CD4-positive, alpha-beta T cell (primary cell): Measurements from ENCODE around the gene CLDN22. TPM values are rescaled to one million over a fixed set of nuclear protein-coding genes. Genes with fewer than 3 reads are reported as not detected.

Experiments used
- ATAC-seq: fragments of 200-7000 bp; cut with Tn5 transposase; one replicate; pipeline ENCODE4 v1.10.0; 2022; ENCODE audit warnings: mild to moderate bottlenecking; ENCODE audit not compliant: poor library complexity
- CTCF ChIA-PET: fragments of 350-600 bp; sonication (Branson Sonifier 250); formaldehyde crosslinking; loops from one replicate; lab custom pipeline; 2021; ENCODE audit warnings: antibody characterized with exemption, inconsistent platforms; lab: Charles Lee
- POLR2A ChIA-PET: fragments of 350-600 bp; sonication (Branson Sonifier 250); formaldehyde crosslinking; loops from one replicate; lab custom pipeline; 2021; ENCODE audit warnings: antibody characterized with exemption, inconsistent platforms; lab: Charles Lee
- DNase-seq, 14 experiments: peaks; one replicate each; pipeline ENCODE4 v3.0.0-alpha.2; 2013 to 2020; ENCODE audit warnings: mixed read lengths in 2 of 14
- H3K27ac ChIP-seq, 2 donors: one replicate each; pipeline versions ENCODE4 v1.5.1 to v1.7.0; 2013; ENCODE audit warnings: low read length in 2 of 2, low read depth in 1 of 2, mild to moderate bottlenecking in 1 of 2
- H3K27me3 ChIP-seq, 2 experiments: 1 replicate in 1 of 2; 2 replicates in 1 of 2; pipeline versions ENCODE4 v1.6.1 to v1.7.0; 2013; ENCODE audit warnings: low read length in 2 of 2, control low read depth in 1 of 2, mild to moderate bottlenecking in 1 of 2, moderate library complexity in 1 of 2; ENCODE audit not compliant: insufficient read depth in 2 of 2, control insufficient read depth in 1 of 2
- H3K36me3 ChIP-seq: one replicate; pipeline ENCODE4 v1.6.1; 2013; ENCODE audit warnings: low read length, control low read depth; ENCODE audit not compliant: insufficient read depth
- H3K4me1 ChIP-seq: one replicate; pipeline ENCODE4 v1.6.1; 2013; ENCODE audit warnings: low read length, control low read depth; ENCODE audit not compliant: insufficient read depth
- H3K4me3 ChIP-seq: one replicate; pipeline ENCODE4 v1.5.1; 2013; ENCODE audit warnings: mild to moderate bottlenecking, low read length, moderate library complexity
- H3K9me3 ChIP-seq, 2 experiments: 1 replicate in 1 of 2; 2 replicates in 1 of 2; pipeline versions ENCODE4 v1.6.1 to v1.7.0; 2013; ENCODE audit warnings: low read length in 2 of 2, mild to moderate bottlenecking in 2 of 2, control low read depth in 1 of 2, moderate library complexity in 1 of 2; ENCODE audit not compliant: control insufficient read depth in 1 of 2, insufficient read depth in 1 of 2
- H3K27ac Mint-ChIP-seq: one replicate; pipeline ENCODE4 v1.8.0; 2020; ENCODE audit warnings: mixed read lengths
- H3K27me3 Mint-ChIP-seq: one replicate; pipeline ENCODE4 v1.8.0; 2021; ENCODE audit warnings: mixed read lengths
- H3K36me3 Mint-ChIP-seq: one replicate; pipeline ENCODE4 v1.8.0; 2021; ENCODE audit warnings: low read depth, mixed read lengths
- H3K4me1 Mint-ChIP-seq: one replicate; pipeline ENCODE4 v1.8.0; 2021; ENCODE audit warnings: low read depth, mixed read lengths
- H3K4me3 Mint-ChIP-seq: one replicate; pipeline ENCODE4 v1.8.0; 2020; ENCODE audit warnings: mild to moderate bottlenecking, mixed read lengths
- H3K9me3 Mint-ChIP-seq: one replicate; pipeline ENCODE4 v1.8.0; 2020; ENCODE audit warnings: mixed read lengths
- intact Hi-C, 2 experiments: fragments of 100-400 bp; cut with DNase I in 1 of 2; cut with micrococcal nuclease in 1 of 2; formaldehyde crosslinking; loops; one replicate each; pipeline versions ENCODE4 v1.15.1 to v1.9.0; 2023 to 2025; cut with DNase I, micrococcal nuclease
- total RNA-seq, 174 experiments: library from RNA in 2 of 174; stranded (reverse) in 2 of 174; gene quantifications; one replicate each; pipeline ENCODE4 v1.2.3 and lab custom pipeline; 2021 to 2026
- TF ChIP-seq, protein P1 (sequence below): fragments of 200-600 bp; IDR thresholded peaks from one replicate; pipeline ENCODE4 v1.8.0; 2022; ENCODE audit warnings: antibody characterized with exemption, mild to moderate bottlenecking

Gene CLDN22
- total RNA-seq, 2 experiments from 2014 or later, result not detected

DNA sequence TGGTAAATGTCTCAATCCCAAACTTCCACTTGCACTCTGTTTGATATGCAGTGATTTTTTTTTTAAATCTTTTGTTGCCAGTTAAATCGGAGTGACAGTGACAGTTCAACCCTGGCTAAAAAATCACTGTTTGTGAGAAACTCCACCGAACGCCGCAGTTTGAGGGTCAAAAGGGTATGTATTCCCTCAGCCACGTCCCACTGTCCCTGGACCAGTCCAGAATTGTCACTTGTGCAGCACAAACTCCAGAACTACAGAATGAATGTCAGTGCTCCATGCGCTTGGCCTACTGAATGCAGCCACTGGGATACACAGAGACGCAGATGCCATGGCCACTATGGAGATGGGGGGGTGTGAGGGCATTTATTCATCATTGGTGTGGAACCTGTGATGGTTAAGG is 34.2 kb downstream of the CLDN22 start:
- H3K4me3 ChIP-seq, result no peak overlapping the region
- ChIA-PET POLR2A (no interaction called here), CTCF (no interaction called here)
- no peaks in the 10 kb centered on the region for H3K9me3 Mint-ChIP-seq
- H3K36me3 ChIP-seq, result no peaks in the 10 kb centered on the region
- no peak overlapping the region for H3K4me3 Mint-ChIP-seq
- H3K4me1 ChIP-seq, result no peaks in the 10 kb centered on the region
- H3K4me1 Mint-ChIP-seq, result no peaks in the 10 kb centered on the region
- ATAC-seq (no peak), DNase-seq (no peak)
- H3K9me3 ChIP-seq, result no peaks in the 10 kb centered on the region
- no peak overlapping the region for H3K27ac ChIP-seq
- intact Hi-C loops, result loop anchor here in 1 of 2 experiments (10.0 kb wide), 1 partner anchor 109 kb away; no protein-coding TSS in a partner anchor
- peaks cover 12% of the 10 kb centered on the region for H3K27me3 Mint-ChIP-seq
- H3K27ac Mint-ChIP-seq, result no peak overlapping the region
- peaks cover 38% of the 10 kb centered on the region for H3K36me3 Mint-ChIP-seq
- H3K27me3 ChIP-seq, result no peaks in the 10 kb centered on the region
- TF ChIP-seq, protein P1, sequence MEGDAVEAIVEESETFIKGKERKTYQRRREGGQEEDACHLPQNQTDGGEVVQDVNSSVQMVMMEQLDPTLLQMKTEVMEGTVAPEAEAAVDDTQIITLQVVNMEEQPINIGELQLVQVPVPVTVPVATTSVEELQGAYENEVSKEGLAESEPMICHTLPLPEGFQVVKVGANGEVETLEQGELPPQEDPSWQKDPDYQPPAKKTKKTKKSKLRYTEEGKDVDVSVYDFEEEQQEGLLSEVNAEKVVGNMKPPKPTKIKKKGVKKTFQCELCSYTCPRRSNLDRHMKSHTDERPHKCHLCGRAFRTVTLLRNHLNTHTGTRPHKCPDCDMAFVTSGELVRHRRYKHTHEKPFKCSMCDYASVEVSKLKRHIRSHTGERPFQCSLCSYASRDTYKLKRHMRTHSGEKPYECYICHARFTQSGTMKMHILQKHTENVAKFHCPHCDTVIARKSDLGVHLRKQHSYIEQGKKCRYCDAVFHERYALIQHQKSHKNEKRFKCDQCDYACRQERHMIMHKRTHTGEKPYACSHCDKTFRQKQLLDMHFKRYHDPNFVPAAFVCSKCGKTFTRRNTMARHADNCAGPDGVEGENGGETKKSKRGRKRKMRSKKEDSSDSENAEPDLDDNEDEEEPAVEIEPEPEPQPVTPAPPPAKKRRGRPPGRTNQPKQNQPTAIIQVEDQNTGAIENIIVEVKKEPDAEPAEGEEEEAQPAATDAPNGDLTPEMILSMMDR, result no peak

DNA sequence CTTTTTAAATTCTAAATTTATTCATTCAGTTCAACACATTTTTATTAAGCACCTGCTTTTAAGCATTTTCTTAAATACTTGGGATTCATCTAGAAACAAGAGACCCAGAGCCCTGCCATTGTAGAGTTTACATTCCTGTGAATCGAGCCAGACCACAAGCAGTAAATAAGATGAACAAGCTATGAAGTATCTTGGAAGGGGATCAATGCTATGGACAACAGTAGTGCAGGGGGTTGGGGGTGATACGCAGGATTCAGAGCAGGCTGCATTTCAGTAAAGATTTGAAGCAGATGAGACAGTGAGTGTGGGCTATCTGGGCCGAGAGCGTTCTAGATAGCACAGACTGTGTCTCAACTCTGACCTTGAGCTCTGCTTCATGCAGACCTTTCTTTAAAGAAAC is 35.1 kb downstream of the CLDN22 start:
- H3K4me3 Mint-ChIP-seq, result no peak overlapping the region
- Histone ChIP-seq H3K4me3 (no peak overlapping the region), H3K36me3 (no peaks in the 10 kb centered on the region), H3K4me1 (no peaks in the 10 kb centered on the region), H3K9me3 (no peaks in the 10 kb centered on the region), H3K27me3 (no peaks in the 10 kb centered on the region), H3K27ac (no peak overlapping the region)
- H3K36me3 Mint-ChIP-seq, result peaks cover 47% of the 10 kb centered on the region
- H3K27ac Mint-ChIP-seq, result no peak overlapping the region
- DNase-seq (no peak), ATAC-seq (no peak)
- ChIA-PET CTCF (no interaction called here), POLR2A (no interaction called here)
- TF ChIP-seq, protein P1, result no peak
- H3K27me3 Mint-ChIP-seq, result peaks cover 14% of the 10 kb centered on the region
- no peaks in the 10 kb centered on the region for H3K9me3 Mint-ChIP-seq
- intact Hi-C loops, result loop anchor here in 1 of 2 experiments (10.0 kb wide), 1 partner anchor 110 kb away; no protein-coding TSS in a partner anchor
- no peaks in the 10 kb centered on the region for H3K4me1 Mint-ChIP-seq

DNA sequence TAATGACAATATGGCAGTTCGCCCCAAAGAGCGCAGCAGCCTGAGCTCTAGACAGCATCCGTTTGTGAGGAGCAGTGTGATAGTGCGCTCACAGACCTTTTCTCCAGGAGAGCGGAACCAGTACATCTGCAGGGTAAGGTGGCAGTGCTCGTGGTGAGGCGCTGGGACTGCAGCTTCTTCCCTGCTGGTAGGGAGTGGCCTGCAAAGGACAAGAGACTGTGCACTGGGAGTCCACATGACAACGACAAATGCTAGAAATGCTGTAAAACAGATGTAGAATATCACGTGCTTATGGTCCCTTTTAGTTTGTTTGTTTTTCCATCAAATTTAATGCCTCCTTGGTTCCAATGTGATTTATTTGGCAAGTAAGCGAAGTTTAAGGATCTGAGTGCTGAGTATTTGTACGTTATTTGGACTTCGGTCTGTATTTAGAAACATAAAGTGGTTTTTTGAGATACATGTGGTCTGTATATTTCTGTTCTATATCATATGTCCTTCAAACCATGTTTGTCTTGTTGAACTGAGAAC is 35.8 kb downstream of the CLDN22 start:
- Histone ChIP-seq H3K4me1 (no peaks in the 10 kb centered on the region), H3K36me3 (no peaks in the 10 kb centered on the region), H3K9me3 (no peaks in the 10 kb centered on the region), H3K27me3 (no peaks in the 10 kb centered on the region), H3K27ac (no peak overlapping the region), H3K4me3 (no peak overlapping the region)
- TF ChIP-seq, protein P1, result no peak
- intact Hi-C loops, result loop anchor here in 1 of 2 experiments (10.0 kb wide), 1 partner anchor 110 kb away; no protein-coding TSS in a partner anchor
- no peak overlapping the region for H3K4me3 Mint-ChIP-seq
- CTCF ChIA-PET, result no interaction called here
- DNase-seq (no peak), ATAC-seq (no peak)
- POLR2A ChIA-PET, result no interaction called here
- peaks cover 51% of the 10 kb centered on the region for H3K36me3 Mint-ChIP-seq
- H3K27ac Mint-ChIP-seq, result no peak overlapping the region
- no peaks in the 10 kb centered on the region for H3K4me1 Mint-ChIP-seq
- H3K9me3 Mint-ChIP-seq, result no peaks in the 10 kb centered on the region
- peaks cover 17% of the 10 kb centered on the region for H3K27me3 Mint-ChIP-seq
